ENCODE measurements around the gene KCTD21. TPM values are rescaled to one million over a fixed set of nuclear protein-coding genes. Genes with fewer than 3 reads are reported as not detected.
A peak's percentile ranks its signal among the peaks of the same experiment; 100 is the strongest.
"Not testable (repeated sequence)": the region's sequence is repeated elsewhere in the genome, so short reads cannot be mapped to it uniquely, and the experiment has no call there.

Gene KCTD21, protein sequence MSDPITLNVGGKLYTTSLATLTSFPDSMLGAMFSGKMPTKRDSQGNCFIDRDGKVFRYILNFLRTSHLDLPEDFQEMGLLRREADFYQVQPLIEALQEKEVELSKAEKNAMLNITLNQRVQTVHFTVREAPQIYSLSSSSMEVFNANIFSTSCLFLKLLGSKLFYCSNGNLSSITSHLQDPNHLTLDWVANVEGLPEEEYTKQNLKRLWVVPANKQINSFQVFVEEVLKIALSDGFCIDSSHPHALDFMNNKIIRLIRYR
- 10 to 100 TPM in 2 of 4 donors, 1 to 10 TPM in 2; 5.4 to 18.8 (median 9.2) TPM for total RNA-seq
- polyA plus RNA-seq: 1 to 10 TPM; 4.2 to 7.4 (median 4.5) TPM

DNA sequence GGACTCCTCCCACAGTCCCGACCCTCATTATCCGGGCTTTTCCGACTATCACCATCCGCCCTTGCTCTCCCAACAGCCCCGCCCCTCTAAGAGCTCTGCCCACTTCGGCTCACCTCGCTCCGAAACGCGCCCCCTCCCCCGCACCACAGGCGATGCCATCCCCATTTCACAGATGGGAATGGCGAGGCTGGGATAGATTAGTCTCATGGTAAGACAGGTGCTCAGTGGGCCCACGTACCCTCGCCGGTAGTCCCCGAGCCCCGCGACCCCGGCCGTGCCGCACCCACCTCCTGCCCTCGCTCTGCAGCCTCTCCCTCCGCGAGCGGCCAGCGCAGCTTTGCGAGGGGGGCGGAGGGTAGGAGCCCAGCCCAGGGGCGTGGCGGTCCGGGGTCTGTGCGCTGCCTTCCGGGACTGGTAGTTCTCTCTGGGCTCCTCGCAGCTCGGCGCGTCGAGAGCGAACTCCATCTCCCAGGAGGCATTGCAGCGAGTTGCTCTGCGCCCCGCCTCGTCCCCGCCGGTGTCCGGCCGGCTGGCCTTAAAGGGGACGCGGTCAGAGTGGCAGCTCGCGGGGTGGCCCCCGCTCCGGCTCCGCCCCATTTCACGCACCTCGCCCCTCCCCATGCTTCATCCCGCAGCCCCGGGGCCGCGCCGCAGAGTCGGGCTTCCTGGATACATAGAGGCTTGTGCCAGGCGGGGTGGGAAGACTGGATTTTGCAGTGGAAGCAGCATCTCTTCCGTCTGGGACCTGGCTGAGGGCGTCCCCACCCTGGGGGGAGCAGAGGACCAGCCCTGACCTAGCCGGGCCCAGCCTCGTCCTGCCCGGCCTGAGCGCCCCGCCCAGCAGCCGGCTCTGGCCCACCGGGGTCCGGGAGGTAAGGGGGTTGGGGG lies at the start of gene KCTD21, which contains the start of gene USP35:
Gene KCTD21 (minus strand): TSS at position 341 of the 888 bp plus-strand sequence. CDS start 14,072 bp downstream, outside the sequence.
Gene USP35 (plus strand): TSS at position 634 of the 888 bp plus-strand sequence. CDS start 7,327 bp downstream, outside the sequence.
- DNase-seq: peak; percentile 98
- peak within 1 kb of the TSS; percentile 70 to 97 (median 90) for H3K4me3 ChIP-seq
- TF ChIP-seq EP300 (IDR thresholded peaks at IDR 0.05) (no peak), POLR2A (IDR thresholded peaks at IDR 0.05) (peak; percentile 38 to 70), POLR2AphosphoS5 (IDR thresholded peaks at IDR 0.05) (peak; percentile 90 to 96 (median 91))
- H3K36me3 ChIP-seq: peaks cover 0 to 1% (median 0%) of the 10 kb centered on the region in 4 donors
- no peaks in the 10 kb centered on the region for H3K9me3 ChIP-seq
- intact Hi-C loops (cut with DNase I): loop anchor here (2.0 to 5.0 kb wide), 3 partner anchors 26 to 229 kb away; partner anchors contain the start of genes ALG8 and GAB2
- peak within 1 kb of the TSS; percentile 79 to 91 (median 88) for H3K27ac ChIP-seq
- H3K27me3 ChIP-seq: no peaks in the 10 kb centered on the region
- H3K4me1 ChIP-seq: peaks cover 0 to 51% (median 39%) of the 10 kb centered on the region in 4 donors
- 1% methylated on average over 74 of the region's 74 CpGs for WGBS, 2 donors

DNA sequence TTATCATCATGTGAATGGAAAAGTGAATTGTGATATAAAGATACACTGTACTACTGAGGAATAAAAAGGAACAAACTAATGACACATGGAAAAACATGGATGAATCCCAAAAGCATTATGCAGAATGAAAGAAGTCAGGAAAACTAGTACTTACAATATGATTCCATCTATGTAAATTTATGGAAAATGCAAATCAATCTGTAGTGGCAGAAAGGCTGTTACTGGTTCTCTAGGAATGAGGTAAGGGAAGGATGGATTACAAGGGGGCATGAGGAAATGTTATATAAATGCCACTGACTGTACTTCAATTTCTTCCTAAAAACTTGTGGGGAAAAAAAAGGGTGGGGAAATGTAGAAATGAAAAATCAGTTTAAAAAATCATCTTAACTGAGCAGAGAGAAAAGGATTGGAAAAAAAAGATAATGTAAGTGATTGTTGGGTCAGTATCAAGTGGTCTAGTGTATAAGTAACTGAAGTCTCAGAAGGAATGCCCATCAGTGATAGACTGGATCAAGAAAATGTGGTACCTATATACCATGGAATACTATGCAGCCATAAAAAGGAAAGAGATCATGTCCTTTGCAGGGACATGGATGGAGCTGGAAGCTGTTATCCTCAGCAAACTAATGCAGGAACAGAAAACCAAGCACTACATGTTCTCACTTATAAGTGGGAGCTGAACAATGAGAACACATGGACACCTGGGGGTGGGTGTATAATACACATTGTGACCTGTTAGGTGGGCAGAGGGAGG lies 49.0 kb upstream of the KCTD21 start:
- H3K9me3 ChIP-seq: no peaks in the 10 kb centered on the region

DNA sequence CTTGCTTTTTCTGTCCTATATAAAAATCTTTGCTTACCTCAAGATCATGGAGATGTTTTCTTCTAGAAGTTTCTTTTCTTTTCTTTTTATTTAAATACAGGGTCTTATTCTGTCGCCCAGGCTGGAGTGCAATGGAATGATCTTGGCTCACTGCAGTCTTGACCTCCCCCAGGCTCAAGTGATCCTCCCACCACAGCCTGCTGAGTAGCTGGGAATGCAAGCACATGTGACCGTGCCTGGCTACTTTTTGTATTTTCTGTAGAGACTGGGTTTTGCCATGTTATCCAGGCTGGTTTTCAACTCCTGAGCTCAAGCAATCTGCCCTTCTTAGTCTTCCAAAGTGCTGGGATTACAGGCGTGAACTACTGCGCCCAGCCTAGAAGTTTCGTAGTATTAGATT lies 45.6 kb upstream of the KCTD21 start:
- no peak for TF ChIP-seq POLR2AphosphoS5 (IDR thresholded peaks at IDR 0.05)
- no peak for TF ChIP-seq POLR2A (IDR thresholded peaks at IDR 0.05)
- TF ChIP-seq EP300 (IDR thresholded peaks at IDR 0.05): no peak
- TF ChIP-seq, protein P1, sequence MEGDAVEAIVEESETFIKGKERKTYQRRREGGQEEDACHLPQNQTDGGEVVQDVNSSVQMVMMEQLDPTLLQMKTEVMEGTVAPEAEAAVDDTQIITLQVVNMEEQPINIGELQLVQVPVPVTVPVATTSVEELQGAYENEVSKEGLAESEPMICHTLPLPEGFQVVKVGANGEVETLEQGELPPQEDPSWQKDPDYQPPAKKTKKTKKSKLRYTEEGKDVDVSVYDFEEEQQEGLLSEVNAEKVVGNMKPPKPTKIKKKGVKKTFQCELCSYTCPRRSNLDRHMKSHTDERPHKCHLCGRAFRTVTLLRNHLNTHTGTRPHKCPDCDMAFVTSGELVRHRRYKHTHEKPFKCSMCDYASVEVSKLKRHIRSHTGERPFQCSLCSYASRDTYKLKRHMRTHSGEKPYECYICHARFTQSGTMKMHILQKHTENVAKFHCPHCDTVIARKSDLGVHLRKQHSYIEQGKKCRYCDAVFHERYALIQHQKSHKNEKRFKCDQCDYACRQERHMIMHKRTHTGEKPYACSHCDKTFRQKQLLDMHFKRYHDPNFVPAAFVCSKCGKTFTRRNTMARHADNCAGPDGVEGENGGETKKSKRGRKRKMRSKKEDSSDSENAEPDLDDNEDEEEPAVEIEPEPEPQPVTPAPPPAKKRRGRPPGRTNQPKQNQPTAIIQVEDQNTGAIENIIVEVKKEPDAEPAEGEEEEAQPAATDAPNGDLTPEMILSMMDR (IDR thresholded peaks at IDR 0.05): no peak
- peaks cover 0 to 12% (median 3%) of the 10 kb centered on the region in 4 donors for H3K4me1 ChIP-seq
- no peaks in the 10 kb centered on the region for H3K36me3 ChIP-seq
- no peaks in the 10 kb centered on the region for H3K27me3 ChIP-seq
- intact Hi-C loops (cut with DNase I): no loop called here
- H3K9me3 ChIP-seq: no peaks in the 10 kb centered on the region
- H3K27ac ChIP-seq: no peak overlapping the region
- no peak overlapping the region for H3K4me3 ChIP-seq
- DNase-seq: no peak
- WGBS, 2 donors: 87 to 97% methylated on average over 5 of the region's 5 CpGs

More for the DNA sequence above, 49.0 kb upstream of the KCTD21 start:
- no peak overlapping the region for H3K4me3 ChIP-seq
- H3K27me3 ChIP-seq: no peaks in the 10 kb centered on the region
- peaks cover 0 to 2% (median under 1%) of the 10 kb centered on the region in 4 donors for H3K4me1 ChIP-seq
- no peaks in the 10 kb centered on the region for H3K36me3 ChIP-seq
- intact Hi-C loops (cut with DNase I): no loop called here
- TF ChIP-seq EP300 (IDR thresholded peaks at IDR 0.05): no peak
- no peak for TF ChIP-seq POLR2AphosphoS5 (IDR thresholded peaks at IDR 0.05)
- no peak for TF ChIP-seq POLR2A (IDR thresholded peaks at IDR 0.05)
- TF ChIP-seq, protein P1 (IDR thresholded peaks at IDR 0.05): no peak
- no peak for DNase-seq
- no peak overlapping the region for H3K27ac ChIP-seq

DNA sequence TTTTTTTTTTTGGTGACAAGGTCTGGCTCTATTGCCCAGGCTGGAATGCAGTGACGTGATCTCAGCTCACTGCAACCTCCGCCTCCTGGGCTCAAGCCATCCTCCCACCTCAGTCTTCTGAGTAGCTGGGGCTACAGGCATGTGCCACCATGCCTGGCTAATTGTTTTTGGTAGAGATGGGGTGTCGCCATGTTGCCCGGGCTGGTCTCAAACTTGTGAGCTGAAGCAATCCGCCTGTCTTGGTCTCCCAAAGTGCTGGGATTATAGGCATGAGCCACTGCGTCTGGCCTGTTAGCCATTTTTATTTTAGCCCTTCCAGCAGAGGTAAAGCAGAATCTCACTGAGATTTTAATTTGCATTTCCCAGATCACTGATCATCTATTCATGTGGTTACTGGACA lies 44.6 kb upstream of the KCTD21 start:
- H3K36me3 ChIP-seq; H3K4me3 ChIP-seq; intact Hi-C loops (cut with DNase I); DNase-seq; H3K27me3 ChIP-seq; H3K27ac ChIP-seq; H3K9me3 ChIP-seq: not testable (repeated sequence)
- H3K4me1 ChIP-seq: peaks cover 0 to 12% (median 3%) of the 10 kb centered on the region in 4 donors
- 95 to 96% methylated on average over 6 of the region's 6 CpGs for WGBS, 2 donors

DNA sequence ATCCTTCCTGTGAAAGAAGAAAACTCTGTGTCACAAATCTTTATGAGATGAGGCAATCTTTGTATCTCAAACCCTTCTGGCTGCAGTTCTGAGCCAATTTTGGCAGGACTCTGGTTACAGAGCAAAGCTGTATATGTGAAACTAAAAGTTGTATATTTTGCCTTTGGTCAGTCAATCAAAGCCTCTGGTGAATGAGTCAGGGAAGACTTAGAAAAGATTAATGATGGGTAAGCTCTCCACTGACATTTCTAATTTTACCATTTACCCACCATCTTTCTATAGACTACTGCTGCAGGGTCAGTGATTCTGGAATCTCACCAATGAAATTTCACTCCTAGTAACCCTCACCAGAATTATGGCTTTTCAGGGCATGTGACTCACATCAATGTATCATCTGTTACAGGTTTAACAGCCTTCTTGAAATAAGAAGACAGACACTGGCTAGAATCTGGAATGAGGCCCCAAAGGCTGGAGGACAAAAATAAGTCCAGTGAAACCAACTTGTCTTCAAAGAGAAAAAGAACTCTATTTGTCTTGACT lies 43.6 kb upstream of the KCTD21 start:
- TF ChIP-seq POLR2AphosphoS5 (IDR thresholded peaks at IDR 0.05): peak in 1 of 4 donors; percentile 19
- no peak for TF ChIP-seq EP300 (IDR thresholded peaks at IDR 0.05)
- no peaks in the 10 kb centered on the region for H3K9me3 ChIP-seq
- H3K4me3 ChIP-seq: no peak overlapping the region
- peak overlapping the region in 3 of 4 donors; percentile 9 to 41 (median 14) for H3K27ac ChIP-seq
- peaks cover 0 to 12% (median 3%) of the 10 kb centered on the region in 4 donors for H3K4me1 ChIP-seq
- no peaks in the 10 kb centered on the region for H3K27me3 ChIP-seq
- H3K36me3 ChIP-seq: no peaks in the 10 kb centered on the region
- intact Hi-C loops (cut with DNase I): no loop called here
- no peak for DNase-seq
